ENCODE results near the gene ATN1.

ATN1 gene

DNA sequence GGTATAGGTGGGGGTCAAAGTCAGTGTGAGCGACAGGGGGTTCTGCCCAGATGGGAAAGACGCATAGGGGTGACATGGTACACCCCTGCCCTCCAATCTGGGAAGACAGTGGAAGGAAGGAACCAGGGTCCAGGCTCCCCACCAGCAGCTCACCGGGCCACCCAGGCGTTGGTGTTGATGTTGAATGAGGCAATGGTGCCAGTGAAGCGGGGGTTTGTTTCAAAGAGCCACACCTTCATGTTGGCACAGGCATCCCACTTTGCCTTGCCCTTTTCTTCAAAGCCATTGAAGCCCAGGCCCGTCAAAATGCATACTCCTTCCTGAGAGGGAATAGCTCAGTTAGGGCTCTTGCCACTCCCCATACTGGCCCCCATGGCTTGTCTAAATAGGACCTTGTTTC, 50.4 kb downstream of the ATN1 start:
- H3K9me3 Mint-ChIP-seq, result no peaks in the 10 kb centered on the region
- H3K27me3 Mint-ChIP-seq, result no peaks in the 10 kb centered on the region
- no peak overlapping the region for H3K4me3 Mint-ChIP-seq
- H3K36me3 Mint-ChIP-seq, result peaks cover 13% of the 10 kb centered on the region
- peaks cover 8% of the 10 kb centered on the region for H3K4me1 Mint-ChIP-seq
- H3K27ac Mint-ChIP-seq, result peak overlapping the region; percentile 51

DNA sequence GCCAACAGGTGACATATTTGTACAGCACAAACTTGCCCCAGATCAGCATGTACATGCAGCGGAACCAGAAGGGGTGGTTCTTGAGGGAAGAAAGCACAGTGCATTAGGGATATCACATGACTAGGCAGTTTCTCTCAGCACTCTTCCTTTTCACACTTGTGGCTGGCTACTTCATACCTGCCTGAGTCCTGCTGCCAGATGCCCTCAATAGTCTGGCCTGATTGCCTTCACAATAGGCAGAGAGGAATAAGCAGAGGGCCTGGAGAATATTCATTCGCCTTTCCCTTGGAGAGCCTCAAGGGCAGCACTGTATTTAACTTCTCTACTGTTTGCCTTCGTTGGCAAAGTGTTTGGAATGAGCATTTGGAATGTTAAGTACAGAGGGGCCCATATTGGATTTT, 50.9 kb downstream of the ATN1 start:
- Mint-ChIP-seq H3K27ac (peak overlapping the region; percentile 23), H3K36me3 (peaks cover 13% of the 10 kb centered on the region), H3K9me3 (no peaks in the 10 kb centered on the region), H3K27me3 (no peaks in the 10 kb centered on the region), H3K4me1 (peaks cover 5% of the 10 kb centered on the region), H3K4me3 (no peak overlapping the region)

DNA sequence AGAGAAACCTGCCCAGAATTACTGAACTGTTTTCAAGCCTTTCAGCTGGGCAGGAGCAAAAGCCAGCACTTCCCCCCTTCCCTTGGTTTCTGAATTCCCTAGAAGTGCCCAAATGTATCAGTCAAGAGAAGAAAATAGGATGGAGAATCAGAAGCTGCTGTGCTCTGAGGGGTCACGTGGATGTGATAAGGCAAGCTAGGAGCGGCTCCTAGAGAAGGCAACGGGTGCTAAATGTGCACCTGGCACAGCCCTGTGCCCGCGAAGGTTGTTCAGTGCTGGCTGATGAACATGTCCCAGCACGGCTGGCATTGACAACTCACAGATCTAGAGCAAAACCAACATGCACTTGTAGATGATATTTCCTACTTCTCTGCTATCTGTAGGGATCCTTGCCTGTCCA, 51.3 kb downstream of the ATN1 start:
- Mint-ChIP-seq H3K27ac (peak overlapping the region; percentile 23), H3K4me3 (no peak overlapping the region), H3K36me3 (peaks cover 10% of the 10 kb centered on the region), H3K27me3 (no peaks in the 10 kb centered on the region), H3K4me1 (peaks cover under 1% of the 10 kb centered on the region), H3K9me3 (no peaks in the 10 kb centered on the region)

DNA sequence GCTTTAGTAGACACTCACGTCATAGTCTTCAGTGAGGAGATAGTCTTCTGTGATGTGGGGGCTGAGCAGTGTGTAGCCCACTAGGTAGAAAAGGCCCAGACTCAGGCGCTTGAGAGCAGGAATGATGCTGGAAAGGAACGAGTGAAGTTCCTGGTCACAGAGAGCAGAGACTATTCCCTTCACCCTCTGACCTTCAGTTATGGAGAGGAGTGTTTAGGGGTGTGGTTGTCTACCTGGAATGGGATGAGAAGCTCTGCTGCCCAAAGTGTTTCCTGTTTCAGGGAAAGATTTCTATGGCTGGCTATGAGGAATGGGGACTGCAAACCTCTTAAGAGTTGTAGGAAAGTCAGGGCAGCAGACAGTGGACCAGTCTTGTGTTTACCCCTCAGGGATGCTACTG, 51.7 kb downstream of the ATN1 start:
- Mint-ChIP-seq H3K27ac (no peak overlapping the region), H3K4me3 (no peak overlapping the region), H3K27me3 (no peaks in the 10 kb centered on the region), H3K9me3 (no peaks in the 10 kb centered on the region), H3K36me3 (peaks cover 10% of the 10 kb centered on the region), H3K4me1 (no peaks in the 10 kb centered on the region)

DNA sequence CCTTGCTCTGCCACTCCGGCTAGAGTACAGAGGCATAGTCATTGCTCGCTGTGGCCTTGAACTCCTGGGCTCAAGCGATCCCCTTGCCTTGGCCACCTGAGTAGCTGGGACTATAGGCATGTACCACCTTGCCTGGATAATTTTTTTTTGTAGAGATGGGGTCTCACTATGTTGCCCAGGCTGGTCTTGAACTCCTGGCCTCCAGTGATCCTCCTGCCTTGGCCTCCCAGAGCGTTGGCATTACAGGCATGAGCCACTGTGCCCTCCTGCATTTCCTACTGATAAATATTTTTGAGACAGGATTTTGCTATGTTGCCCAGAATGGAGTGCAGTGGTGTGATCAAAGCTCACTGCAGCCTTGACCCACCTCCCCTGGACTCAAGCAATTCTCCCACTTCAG, 52.3 kb downstream of the ATN1 start:
- no peaks in the 10 kb centered on the region for H3K4me1 Mint-ChIP-seq
- no peak overlapping the region for H3K4me3 Mint-ChIP-seq
- peaks cover 10% of the 10 kb centered on the region for H3K36me3 Mint-ChIP-seq
- no peak overlapping the region for H3K27ac Mint-ChIP-seq
- no peaks in the 10 kb centered on the region for H3K9me3 Mint-ChIP-seq
- H3K27me3 Mint-ChIP-seq, result no peaks in the 10 kb centered on the region

DNA sequence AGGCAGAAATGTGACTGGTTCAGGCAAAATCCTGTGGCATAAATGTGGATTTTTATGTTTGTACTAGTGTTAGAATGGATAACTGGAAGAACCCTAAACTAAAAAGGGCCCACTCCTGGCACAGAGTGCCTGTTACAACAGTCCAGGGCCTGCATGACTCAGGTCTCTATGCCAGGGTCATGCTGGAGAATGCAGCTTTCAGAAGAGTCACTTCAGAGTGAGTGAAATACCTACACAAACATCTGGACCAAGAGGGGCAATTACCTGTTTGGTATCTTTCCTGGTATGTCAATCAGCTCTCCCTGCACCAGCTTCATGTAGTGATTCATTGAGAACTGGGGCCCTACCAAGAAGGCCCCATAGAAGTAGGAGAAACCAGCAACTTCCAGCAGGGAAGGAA, 53.0 kb downstream of the ATN1 start:
- Mint-ChIP-seq H3K36me3 (peaks cover 10% of the 10 kb centered on the region), H3K27me3 (no peaks in the 10 kb centered on the region), H3K9me3 (no peaks in the 10 kb centered on the region), H3K4me1 (no peaks in the 10 kb centered on the region), H3K27ac (no peak overlapping the region), H3K4me3 (no peak overlapping the region)

DNA sequence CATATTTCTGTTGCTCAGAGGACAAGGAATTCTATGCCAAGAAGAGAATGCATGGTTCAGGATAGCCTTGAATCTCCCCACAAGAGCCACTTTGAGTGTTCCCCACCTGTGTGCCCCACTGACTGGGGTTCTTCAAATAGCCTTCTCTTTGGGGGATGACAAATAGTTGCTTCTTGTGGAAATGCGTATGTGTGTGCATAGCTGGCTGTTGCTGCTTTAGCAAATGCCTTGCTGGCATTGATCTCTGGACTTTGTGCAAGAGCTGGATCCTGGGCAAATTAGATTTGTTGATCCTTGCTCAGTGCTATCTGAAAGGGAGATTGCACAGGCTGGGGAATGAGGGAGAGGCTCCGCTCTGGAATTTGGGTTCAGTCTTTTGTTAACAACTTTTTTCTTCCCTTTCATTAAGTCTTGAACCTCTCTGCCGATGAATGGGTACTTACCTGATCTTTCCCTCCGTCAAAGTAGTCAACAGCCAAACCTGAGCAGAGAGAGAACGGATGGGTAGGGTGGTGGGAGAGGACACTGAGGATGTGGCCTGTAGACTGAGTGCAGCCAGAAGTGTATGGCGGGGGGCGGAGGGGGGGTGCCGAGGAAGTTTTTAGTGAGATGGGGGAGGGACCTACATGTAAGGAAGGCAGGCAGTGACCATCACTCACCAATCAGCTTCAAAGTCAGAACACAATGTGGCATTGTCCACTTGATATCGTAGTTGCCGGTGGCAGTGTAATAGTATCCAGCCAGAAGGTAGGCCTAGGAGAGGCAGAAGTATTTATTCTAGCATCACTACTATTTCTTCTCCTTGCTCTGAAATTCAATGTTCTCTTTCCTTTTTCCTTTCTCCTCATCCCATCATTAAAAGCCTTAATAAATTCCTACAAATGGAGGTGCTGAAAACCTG, 53.6 kb downstream of the ATN1 start:
- no peak overlapping the region for H3K4me3 Mint-ChIP-seq
- H3K36me3 Mint-ChIP-seq, result peaks cover 10% of the 10 kb centered on the region
- H3K4me1 Mint-ChIP-seq, result no peaks in the 10 kb centered on the region
- no peaks in the 10 kb centered on the region for H3K27me3 Mint-ChIP-seq
- H3K9me3 Mint-ChIP-seq, result no peaks in the 10 kb centered on the region
- H3K27ac Mint-ChIP-seq, result peak overlapping the region; percentile 55

DNA sequence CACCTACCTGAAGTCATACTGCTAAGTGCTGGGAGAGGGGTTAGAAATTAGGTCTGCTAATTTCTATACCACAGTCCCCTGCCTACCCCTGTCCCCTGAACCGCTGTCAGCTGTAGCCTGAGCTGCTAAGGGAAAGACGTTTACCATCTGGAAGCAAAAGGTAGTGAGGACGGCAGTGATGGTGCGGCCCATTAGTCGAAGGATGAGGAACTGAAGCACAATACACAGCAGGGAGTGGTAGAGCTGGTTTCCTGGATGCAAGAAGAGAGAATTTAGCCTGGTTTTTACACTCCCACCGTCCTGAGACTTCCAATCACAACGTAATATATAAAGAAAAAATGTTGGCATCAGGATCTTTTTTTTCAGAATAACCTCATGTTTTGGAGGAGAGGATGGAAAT, 54.8 kb downstream of the ATN1 start:
- H3K27me3 Mint-ChIP-seq, result no peaks in the 10 kb centered on the region
- no peak overlapping the region for H3K27ac Mint-ChIP-seq
- peaks cover 9% of the 10 kb centered on the region for H3K36me3 Mint-ChIP-seq
- no peak overlapping the region for H3K4me3 Mint-ChIP-seq
- H3K4me1 Mint-ChIP-seq, result no peaks in the 10 kb centered on the region
- H3K9me3 Mint-ChIP-seq, result no peaks in the 10 kb centered on the region

DNA sequence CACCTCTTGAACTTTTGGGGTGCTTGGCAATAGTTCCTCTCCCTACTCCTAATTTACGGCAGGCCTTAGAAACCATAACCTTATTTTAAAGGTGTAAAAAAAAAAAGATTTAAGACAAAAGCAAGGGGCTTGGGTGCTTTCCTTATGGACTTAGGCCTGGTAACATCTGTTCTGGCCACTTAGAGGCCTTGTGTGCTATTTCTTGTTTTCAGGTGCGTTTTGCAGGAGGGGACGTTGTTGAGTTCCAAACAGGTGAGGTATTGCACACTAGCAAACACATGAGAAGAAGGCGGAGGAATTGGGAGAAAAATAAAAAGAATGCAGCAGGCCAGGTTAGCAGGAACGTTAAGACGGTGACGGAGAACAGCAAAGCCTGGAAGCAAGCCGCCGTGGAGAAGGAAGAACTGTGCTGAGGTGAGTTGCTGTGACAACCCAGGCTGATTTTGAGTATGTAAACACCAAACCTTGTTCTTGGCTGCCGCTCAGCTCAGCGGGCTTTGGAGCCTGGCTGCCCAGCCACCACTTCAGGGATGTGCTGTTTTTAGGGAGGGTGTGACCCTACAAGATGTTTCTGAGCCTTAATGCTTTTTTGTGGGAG, 60.3 kb downstream of the ATN1 start:
- Mint-ChIP-seq H3K36me3 (peaks cover 4% of the 10 kb centered on the region), H3K9me3 (no peaks in the 10 kb centered on the region), H3K27me3 (no peaks in the 10 kb centered on the region), H3K27ac (peak overlapping the region; percentile 23), H3K4me3 (no peak overlapping the region), H3K4me1 (peaks cover 4% of the 10 kb centered on the region)
